Spinal cord (tissue), 10 donors: Measurements from ENCODE around the gene LIPJ. TPM values are rescaled to one million over a fixed set of nuclear protein-coding genes. Genes with fewer than 3 reads are reported as not detected.

Experiments
- DNase-seq, 6 donors: peaks; one replicate each; pipeline versions ENCODE4 v3.0.0 to v3.0.0-alpha.2; 2013 to 2015; ENCODE audit warnings: low spot score in 6 of 6, low read depth in 4 of 6
- H3K27ac ChIP-seq: one replicate; pipeline ENCODE4 v1.5.1; 2013; ENCODE audit warnings: low read depth, low read length, control low read depth
- H3K27me3 ChIP-seq: one replicate; pipeline ENCODE4 v1.6.1; 2013; ENCODE audit warnings: low read length; ENCODE audit not compliant: control insufficient read depth, insufficient read depth
- H3K36me3 ChIP-seq: one replicate; pipeline ENCODE4 v1.6.1; 2013; ENCODE audit warnings: low read length; ENCODE audit not compliant: control insufficient read depth, insufficient read depth
- H3K4me1 ChIP-seq: one replicate; pipeline ENCODE4 v1.6.1; 2013; ENCODE audit warnings: low read length; ENCODE audit not compliant: control insufficient read depth, insufficient read depth
- H3K4me3 ChIP-seq: one replicate; pipeline ENCODE4 v1.5.1; 2013; ENCODE audit warnings: low read depth, low read length, control low read depth
- H3K9me3 ChIP-seq: one replicate; pipeline ENCODE4 v1.6.1; 2013; ENCODE audit warnings: low read length; ENCODE audit not compliant: control insufficient read depth, insufficient read depth
- WGBS: methylation state at CpG from one replicate; pipeline ENCODE4 v1.1.5; 2013; ENCODE audit warnings: missing lambda C conversion rate; ENCODE audit not compliant: insufficient coverage; 5-methylcytosine and 5-hydroxymethylcytosine counted together
- polyA plus RNA-seq, 2 donors: library from polyadenylated mRNA; unstranded; fragments of 120-200 nt; gene quantifications; one replicate each; pipeline ENCODE4 v1.2.1, GENCODE V29; 2013; ENCODE audit not compliant: insufficient read length in 2 of 2
- total RNA-seq, 2 donors: library from RNA; depleted of rRNA in 1 of 2; stranded (reverse); fragments of 120-200 nt in 1 of 2; fragments of >200 nt in 1 of 2; gene quantifications; one replicate each; pipeline versions ENCODE4 v1.2.3 to v1.2.4, GENCODE V29; 2013 to 2014
- donor health status: healthy.

The LIPJ gene
- total and polyA plus RNA-seq, 4 donors, result 0.28 to 0.73 (median 0.35) TPM

DNA sequence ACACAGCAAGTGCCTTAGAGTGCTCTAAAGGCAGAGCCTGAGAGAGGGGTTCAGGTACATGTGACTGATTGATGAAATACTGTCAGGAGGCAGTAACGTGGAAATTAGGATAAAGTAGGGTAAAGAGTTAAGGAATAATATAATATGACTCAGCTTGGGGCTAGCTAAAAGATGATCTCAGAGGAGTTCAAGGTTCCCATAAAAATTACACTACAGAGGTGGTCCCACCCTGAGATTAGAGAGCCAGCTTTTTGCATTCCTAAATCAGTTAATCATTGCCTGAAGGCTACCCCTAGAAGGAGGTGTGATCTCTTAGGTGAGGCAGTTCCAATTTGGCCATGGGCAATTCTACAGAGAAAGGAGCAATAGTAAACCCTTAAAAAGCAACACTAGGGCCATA, 5.8 kb downstream of the LIPJ start:
- H3K27ac ChIP-seq, result no peak overlapping the region
- H3K36me3 ChIP-seq, result no peaks in the 10 kb centered on the region
- no peaks in the 10 kb centered on the region for H3K9me3 ChIP-seq
- no peak overlapping the region for H3K4me3 ChIP-seq
- DNase-seq, result no peak
- H3K27me3 ChIP-seq, result no peaks in the 10 kb centered on the region
- 78% methylated on average over 1 of the region's 1 CpG for WGBS
- no peaks in the 10 kb centered on the region for H3K4me1 ChIP-seq

DNA sequence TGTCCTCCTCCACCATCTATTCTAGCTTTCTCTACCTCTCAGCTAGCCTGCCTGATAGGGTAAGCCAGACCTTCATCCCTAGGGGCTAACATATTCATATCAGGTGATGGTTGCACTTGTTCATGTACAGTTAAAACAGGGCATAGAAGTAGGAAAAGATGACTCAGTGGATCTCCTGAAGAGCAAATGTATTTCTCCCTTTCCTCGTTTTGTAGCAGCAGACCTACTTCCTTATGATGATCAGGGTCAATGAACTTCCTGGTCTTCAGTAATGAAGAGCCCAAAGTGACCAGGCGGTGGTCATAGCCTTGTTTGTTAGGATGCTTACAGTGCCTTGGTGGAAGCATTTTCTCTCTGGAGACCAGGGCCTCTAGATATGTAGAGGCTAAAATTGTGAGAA, 6.3 kb downstream of the LIPJ start:
- 100% methylated on average over 1 of the region's 2 CpGs for WGBS
- H3K4me1 ChIP-seq, result no peaks in the 10 kb centered on the region

DNA sequence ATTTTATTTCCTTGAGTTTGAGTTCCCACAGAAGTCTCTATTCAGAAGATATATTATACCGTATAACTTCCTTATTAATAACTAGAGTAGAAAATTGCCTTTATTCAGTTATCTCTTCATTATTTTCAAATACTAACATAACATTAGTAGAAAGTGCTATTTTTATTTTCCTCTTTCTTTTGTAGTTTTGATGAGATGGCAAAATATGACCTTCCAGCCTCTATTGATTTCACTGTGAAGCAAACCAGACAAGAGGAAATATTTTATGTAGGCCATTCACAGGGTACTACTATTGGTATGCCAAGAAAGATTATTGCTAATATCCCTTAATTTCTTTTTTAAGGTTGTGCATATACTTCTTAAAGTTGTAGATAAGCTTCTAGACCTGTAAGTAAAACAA, 7.9 kb downstream of the LIPJ start:
- Histone ChIP-seq H3K4me3 (no peak overlapping the region), H3K9me3 (no peaks in the 10 kb centered on the region), H3K27ac (no peak overlapping the region), H3K36me3 (no peaks in the 10 kb centered on the region), H3K27me3 (no peaks in the 10 kb centered on the region), H3K4me1 (no peaks in the 10 kb centered on the region)
- DNase-seq, result no peak
- no CpG with 5 or more reads among the region's 1 CpG for WGBS

More for the DNA sequence above, 6.3 kb downstream of the LIPJ start:
- no peaks in the 10 kb centered on the region for H3K27me3 ChIP-seq
- H3K4me3 ChIP-seq, result no peak overlapping the region
- H3K9me3 ChIP-seq, result no peaks in the 10 kb centered on the region
- no peaks in the 10 kb centered on the region for H3K36me3 ChIP-seq
- no peak for DNase-seq
- no peak overlapping the region for H3K27ac ChIP-seq

GRCh38 chr10:88598055-88598454, 11.5 kb downstream of the LIPJ start:
- H3K4me1 ChIP-seq, result no peaks in the 10 kb centered on the region
- no peaks in the 10 kb centered on the region for H3K9me3 ChIP-seq
- WGBS, result 80% methylated on average over 1 of the region's 1 CpG
- H3K27me3 ChIP-seq, result no peaks in the 10 kb centered on the region
- DNase-seq, result no peak
- no peak overlapping the region for H3K4me3 ChIP-seq
- no peaks in the 10 kb centered on the region for H3K36me3 ChIP-seq
- no peak overlapping the region for H3K27ac ChIP-seq

- DNase-seq, result no peak
- WGBS, result no CpG with 5 or more reads among the region's 6 CpGs
- Histone ChIP-seq H3K4me1 (no peaks in the 10 kb centered on the region), H3K9me3 (no peaks in the 10 kb centered on the region), H3K27ac (no peak overlapping the region), H3K27me3 (no peaks in the 10 kb centered on the region), H3K36me3 (no peaks in the 10 kb centered on the region), H3K4me3 (no peak overlapping the region)
These were observed 21.6 kb downstream of the LIPJ start for GRCh38 chr10:88608052-88608732.

DNA sequence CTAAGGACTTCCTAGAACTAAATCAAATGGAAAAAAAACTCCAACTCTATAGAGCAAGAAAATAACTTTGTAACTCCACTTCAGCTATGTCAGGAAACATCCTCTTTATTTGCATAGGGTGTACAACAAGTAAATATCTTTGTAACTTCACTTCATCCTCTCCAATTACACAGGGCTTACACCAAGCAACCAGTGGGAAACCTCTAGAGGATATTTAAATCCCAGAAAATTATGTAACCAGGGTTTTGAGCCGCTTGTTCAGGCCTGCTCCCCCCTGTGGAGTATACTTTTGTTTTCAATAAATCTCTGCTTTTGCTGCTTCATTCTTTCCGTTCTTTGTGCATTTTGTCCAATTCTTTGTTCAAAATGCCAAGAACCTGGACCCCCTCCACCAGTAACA, 22.2 kb downstream of the LIPJ start:
- no peak overlapping the region for H3K27ac ChIP-seq
- H3K36me3 ChIP-seq, result no peaks in the 10 kb centered on the region
- no CpG with 5 or more reads among the region's 2 CpGs for WGBS
- DNase-seq, result no peak
- no peaks in the 10 kb centered on the region for H3K9me3 ChIP-seq
- H3K27me3 ChIP-seq, result no peaks in the 10 kb centered on the region
- no peaks in the 10 kb centered on the region for H3K4me1 ChIP-seq
- no peak overlapping the region for H3K4me3 ChIP-seq

GRCh38 chr10:88616250-88616977, 29.9 kb downstream of the LIPJ start:
- Histone ChIP-seq H3K36me3 (no peaks in the 10 kb centered on the region), H3K27me3 (no peaks in the 10 kb centered on the region), H3K4me1 (no peaks in the 10 kb centered on the region), H3K4me3 (no peak overlapping the region), H3K9me3 (peaks cover 1% of the 10 kb centered on the region), H3K27ac (no peak overlapping the region)
- DNase-seq, result peak in 1 of 6 donors; percentile 4
- WGBS, result 89% methylated on average over 18 of the region's 18 CpGs

GRCh38 chr10:88617772-88618300, 31.3 kb downstream of the LIPJ start:
- H3K27me3 ChIP-seq, result no peaks in the 10 kb centered on the region
- WGBS, result no CpG with 5 or more reads among the region's 1 CpG

GRCh38 chr10:88618496-88618895, 31.9 kb downstream of the LIPJ start:
- Histone ChIP-seq H3K4me1 (no peaks in the 10 kb centered on the region), H3K27me3 (no peaks in the 10 kb centered on the region), H3K27ac (no peak overlapping the region), H3K9me3 (peaks cover 1% of the 10 kb centered on the region), H3K36me3 (no peaks in the 10 kb centered on the region), H3K4me3 (no peak overlapping the region)
- 71% methylated on average over 1 of the region's 1 CpG for WGBS
- no peak for DNase-seq

More at GRCh38 chr10:88617772-88618300, 31.3 kb downstream of the LIPJ start:
- no peak for DNase-seq
- H3K36me3 ChIP-seq, result no peaks in the 10 kb centered on the region
- H3K4me3 ChIP-seq, result no peak overlapping the region
- H3K27ac ChIP-seq, result no peak overlapping the region
- no peaks in the 10 kb centered on the region for H3K4me1 ChIP-seq
- H3K9me3 ChIP-seq, result peaks cover 1% of the 10 kb centered on the region

DNA sequence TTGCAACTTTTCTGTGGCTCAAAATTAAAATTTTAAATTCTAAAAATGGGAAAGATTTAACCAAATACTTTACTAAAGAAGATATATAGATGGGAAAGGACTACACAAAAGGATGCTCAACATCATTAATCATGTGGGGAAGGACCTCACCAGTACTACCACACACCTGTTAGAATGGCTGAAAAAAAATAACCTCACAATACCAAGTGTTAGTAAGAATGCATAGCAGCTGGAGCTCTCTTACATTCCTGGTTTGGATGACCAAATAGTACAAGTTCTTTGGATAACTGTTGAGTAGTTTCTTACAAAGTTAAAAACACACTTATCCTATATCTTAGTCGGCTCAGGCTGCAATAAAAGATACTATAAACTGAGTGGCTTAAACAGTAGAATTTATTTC, 33.9 kb downstream of the LIPJ start:
- Histone ChIP-seq H3K4me3 (no peak overlapping the region), H3K4me1 (no peaks in the 10 kb centered on the region), H3K27me3 (no peaks in the 10 kb centered on the region), H3K9me3 (peaks cover 1% of the 10 kb centered on the region), H3K27ac (no peak overlapping the region), H3K36me3 (no peaks in the 10 kb centered on the region)
- no peak for DNase-seq
- WGBS, result no CpG with 5 or more reads among the region's 1 CpG
